Activated CD4-positive, CD25-positive, alpha-beta regulatory T cell treated with anti-CD3 and anti-CD28 coated beads, Interleukin-2, amount 50 U/mL, for 16 hours (primary cell): ENCODE measurements around the gene TMPRSS11F.
"Not testable (repeated sequence)": the region's sequence is repeated elsewhere in the genome, so short reads cannot be mapped to it uniquely, and the experiment has no call there.

Source experiments
- DNase-seq: peaks from one replicate; pipeline ENCODE4 v3.0.0-alpha.2; 2020; ENCODE audit warnings: low read depth, low spot score

TMPRSS11F gene

DNA sequence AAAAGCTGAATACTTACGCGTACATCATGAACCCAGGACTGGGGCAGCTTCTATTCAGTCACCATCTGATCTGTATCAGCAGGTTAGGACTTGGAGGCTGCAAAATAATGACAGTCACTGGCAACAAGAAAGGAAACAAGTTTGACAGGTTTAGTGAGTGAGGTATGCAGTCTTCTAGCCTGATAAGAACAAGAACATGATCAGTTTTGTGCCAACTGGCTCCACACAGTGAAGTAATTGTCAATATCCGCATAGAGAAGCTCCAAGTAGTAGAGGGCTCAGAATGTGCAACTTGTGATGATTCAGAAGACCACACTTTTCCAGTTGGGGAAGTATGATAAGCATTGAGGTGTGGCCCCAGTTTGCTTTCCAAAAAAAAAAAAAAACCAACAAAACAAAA is at the start of gene TMPRSS11F:
Gene TMPRSS11F, minus strand, starts transcription at position 77 of the 400 bp plus-strand sequence. Its CDS starts 49 bp downstream, at position 28.
- DNase-seq, result no peak

GRCh38 chr4:68176904-68177303 is 47.2 kb upstream of the TMPRSS11F start:
- DNase-seq, result no peak

DNA sequence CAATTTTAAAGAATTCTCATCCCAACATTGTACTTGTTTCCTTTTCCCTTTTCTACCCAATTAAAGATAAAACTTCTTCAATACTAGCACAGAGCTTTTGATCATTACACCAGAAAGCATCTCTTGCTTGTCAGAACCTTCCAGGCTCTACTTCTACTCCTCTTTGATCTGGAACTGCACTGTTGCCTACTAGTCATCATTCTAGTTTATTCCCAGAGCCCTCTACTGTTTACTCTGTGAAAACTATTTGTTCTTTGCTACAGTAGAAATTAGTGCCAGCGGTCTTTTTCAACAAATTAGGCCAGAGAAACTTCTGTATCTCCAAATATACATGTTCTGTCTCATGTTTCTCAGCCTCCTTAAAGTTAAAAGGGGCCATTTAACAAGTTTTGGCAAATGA is 46.8 kb upstream of the TMPRSS11F start:
- no peak for DNase-seq

DNA sequence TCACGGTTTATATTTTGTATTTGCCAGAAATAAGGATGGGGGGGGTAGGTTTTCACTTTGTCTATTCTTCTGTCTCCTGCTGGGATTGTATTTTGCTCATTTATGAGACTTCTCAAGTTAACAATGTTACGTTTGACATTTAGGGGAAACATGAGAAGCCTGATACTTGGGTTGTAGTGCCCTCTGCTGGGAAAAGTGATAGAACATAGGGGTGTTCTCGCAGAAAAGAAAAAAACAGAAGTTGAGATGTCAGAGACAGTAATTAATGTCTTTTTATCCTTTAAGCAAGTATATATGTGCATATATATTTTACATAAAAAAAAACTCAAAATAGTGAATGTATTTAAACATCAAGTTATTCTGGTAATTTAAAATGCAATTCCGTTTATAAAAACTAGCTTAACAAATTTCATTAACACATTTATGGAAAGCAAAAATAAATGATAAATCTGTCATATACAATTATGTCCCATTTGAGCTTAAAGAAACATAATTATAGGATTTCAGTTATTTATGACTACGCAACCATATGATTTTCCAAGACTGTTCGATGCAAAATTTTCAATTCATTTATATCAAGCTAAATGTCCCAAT is 46.0 kb upstream of the TMPRSS11F start:
- peak; percentile 2 for DNase-seq

DNA sequence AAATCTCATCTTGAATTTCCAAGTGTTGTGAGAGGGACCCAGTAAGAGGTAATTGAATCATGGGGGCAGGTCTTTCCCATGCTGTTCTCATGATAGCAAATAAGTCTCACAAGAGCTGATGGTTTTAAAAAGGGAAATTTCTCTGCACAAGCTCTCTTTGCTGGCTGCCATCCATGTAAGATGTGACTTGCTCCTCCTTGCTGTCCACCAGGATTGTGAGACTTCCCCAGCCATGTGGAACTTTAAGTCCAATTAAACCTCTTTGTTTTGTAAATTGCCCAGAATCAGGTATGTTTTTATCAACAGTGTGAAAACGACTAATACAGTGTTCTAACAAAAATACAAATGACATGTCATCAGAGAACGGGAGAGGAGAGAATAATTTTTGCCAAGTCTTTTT is 44.7 kb upstream of the TMPRSS11F start:
- DNase-seq, result not testable (repeated sequence)

GRCh38 chr4:68172147-68172546 is 42.5 kb upstream of the TMPRSS11F start:
- DNase-seq, result not testable (repeated sequence)

GRCh38 chr4:68167706-68168105 is 38.0 kb upstream of the TMPRSS11F start:
- no peak for DNase-seq

DNA sequence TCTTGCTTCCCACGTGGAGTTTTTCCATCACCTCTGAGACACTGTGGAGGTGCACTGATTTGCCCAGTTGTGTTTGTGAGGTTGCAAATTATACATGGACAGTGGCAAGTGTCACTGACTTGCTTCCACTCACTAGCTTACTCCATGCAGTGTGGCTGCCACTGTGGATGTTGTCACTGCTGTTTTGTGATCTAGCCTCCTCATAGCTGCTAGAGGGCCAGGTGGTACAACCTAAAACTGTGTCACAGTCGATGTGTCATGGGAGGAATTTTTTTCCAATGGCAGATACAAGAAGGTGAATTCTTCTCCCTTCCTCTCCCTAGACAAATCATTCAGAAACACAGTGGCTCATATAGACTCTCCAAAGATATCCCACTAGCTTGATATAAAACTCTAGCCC is 37.5 kb upstream of the TMPRSS11F start:
- DNase-seq, result no peak

DNA sequence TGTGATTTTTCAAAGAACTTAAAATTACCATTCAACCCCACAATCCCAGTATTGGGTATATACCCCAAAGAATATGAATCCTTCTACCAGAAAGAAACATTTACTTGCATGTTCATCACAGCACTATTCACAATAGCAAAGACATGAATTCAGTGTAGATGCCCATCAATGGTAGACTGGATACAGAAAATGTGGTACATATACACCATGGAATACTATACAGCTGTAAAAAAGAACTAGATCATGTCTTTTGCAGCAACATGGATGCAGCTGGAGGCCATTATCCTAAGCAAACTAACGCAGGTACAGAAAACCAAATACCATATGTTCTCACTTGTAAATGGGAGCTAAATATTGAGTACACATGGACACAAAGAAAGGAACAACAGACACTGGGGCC is 34.1 kb upstream of the TMPRSS11F start:
- no peak for DNase-seq

GRCh38 chr4:68162196-68162595 is 32.5 kb upstream of the TMPRSS11F start:
- DNase-seq, result no peak

- DNase-seq, result no peak
Observed at GRCh38 chr4:68152411-68152810, 22.7 kb upstream of the TMPRSS11F start.

DNA sequence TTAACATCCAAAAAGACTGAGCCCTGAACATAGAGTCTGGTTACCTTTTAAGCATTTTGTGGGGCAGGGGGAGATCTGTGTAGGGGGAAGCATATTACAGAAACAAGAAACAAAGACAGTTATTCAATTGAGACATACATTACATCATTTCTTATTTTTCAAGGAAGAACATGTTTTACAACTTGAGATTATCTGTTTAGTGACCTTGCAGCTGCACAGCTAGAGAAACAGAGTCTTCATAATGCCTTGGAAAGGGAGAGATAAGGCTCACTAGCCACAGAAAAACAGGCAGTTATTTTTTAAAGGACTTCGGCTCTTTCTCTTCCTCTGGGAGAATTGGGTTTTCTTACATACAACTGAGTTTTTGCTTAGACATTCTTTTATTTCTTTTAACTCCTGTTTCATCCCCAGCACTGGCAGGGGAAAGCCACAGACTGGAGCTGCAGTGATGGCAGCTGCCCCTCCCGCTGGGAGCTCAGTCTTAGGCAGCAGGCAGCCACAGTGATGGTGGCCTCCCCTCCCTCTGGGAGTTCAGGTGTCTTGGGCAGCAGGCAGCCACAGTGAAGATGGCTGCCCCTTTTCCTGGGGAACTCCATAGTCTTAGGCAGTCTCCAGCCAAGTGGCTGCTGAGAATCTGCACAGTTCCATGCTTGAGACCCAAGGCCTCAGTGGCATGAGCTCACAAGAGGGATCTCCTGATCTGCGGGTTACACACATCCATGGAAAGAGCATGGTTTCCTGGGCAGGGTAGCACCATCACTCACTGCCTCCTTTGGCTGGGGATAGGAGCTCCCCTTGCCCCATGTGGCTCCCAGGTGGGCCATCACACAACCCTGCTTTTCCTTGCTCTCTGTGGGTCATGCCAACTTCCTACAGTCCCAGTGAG is 19.4 kb upstream of the TMPRSS11F start:
- no peak for DNase-seq

DNA sequence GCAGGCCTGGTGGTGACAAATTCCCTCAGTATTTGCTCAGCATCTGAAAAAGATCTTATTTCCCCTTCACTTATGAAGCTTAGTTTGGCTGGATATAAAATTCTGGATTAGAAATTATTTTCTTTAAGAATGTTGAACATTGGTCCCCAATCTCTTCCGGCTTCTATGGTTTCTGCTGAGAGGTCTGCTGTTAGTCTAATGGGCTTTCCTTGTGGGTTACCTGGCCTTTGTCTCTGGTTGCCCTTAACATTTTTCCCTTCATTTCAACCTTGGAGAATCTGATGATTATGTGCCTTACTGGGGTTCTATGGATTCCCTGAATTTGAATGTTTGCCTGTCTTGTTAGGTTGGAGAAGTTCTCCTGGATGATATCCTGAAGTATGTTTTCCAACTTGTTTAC is 17.4 kb upstream of the TMPRSS11F start:
- no peak for DNase-seq

- DNase-seq, result no peak
Observed at GRCh38 chr4:68145261-68145660, 15.6 kb upstream of the TMPRSS11F start.

DNA sequence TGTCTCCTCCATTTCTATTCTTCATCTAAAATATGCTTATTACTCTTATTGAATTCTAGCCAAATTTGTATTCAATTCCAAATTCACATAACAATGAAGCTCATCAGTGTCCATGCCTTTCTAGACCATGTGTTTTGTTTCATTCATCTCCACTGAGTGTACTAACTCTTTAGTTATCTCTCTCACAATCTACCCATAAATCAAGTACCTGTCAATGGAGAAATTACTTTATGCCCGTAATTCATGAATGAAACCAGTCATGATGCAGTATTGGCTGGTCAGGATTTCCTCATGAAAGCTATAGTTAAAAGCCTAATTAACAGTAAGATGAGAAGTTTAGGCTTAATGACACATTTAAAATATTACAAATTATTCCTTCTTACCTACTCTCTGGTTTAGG is 12.2 kb upstream of the TMPRSS11F start:
- DNase-seq, result no peak

DNA sequence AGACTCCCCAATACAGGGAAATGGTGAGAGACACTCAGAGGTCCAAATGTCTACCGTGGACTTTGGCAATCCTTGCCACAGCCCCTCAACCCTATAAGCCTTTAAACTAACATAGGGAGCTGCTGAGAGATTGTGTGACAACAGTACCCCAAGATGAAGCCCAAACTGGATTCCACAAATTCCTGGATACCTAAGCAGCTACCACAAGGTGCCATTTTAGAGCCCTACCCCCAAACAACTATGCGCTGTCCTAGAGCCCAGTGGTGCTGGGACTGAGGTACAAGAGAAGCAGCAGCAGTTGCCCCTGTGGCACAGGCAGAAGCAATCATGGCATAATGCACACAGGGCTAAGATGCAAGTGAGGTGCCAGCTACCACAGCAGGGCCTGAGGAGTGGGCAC is 2.7 kb upstream of the TMPRSS11F start:
- DNase-seq, result no peak

DNA sequence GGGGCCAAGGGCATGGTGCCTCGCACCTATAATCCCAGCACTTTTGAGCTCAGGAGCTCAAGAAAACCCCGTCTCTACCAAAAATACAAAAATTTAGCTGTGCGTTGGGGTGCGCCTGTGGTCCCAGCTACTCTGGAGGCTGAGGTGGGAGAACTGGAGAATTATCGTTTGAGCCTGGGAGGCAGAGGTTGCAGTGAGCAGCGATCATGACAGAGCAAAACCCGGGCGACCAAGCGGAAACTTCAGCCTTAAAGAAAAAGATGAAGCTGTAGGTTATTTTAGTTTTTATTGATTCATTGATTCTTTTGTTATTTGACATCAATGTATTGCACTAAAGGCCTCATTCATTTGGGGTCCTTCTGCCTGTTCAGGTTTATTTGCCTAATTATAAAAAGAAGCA is 5.4 kb downstream of the TMPRSS11F start:
- DNase-seq, result no peak

- no peak for DNase-seq
Observed at GRCh38 chr4:68123525-68123924, 6.1 kb downstream of the TMPRSS11F start.

DNA sequence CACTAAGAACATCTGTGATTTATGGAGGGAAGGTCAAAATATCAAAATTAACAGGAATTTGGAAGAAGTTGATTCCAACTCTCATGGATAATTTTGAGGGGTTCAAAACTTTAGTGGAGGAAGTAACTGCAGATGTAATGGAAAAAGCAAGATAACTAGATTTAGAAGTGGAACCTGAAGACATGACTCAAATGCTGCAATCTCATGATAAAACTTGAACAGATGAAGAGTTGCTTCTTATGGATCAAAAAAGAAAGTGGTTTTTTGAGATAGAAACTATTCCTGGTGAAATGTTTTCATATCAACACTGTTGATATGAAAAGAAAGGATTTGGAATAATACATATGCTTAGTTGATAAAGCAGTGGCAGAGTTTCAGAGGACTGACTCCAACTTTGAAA is 9.7 kb downstream of the TMPRSS11F start:
- no peak for DNase-seq

- DNase-seq, result no peak
Observed at GRCh38 chr4:68110441-68110840, 19.2 kb downstream of the TMPRSS11F start.

- no peak for DNase-seq
Observed at GRCh38 chr4:68109868-68110267, 19.8 kb downstream of the TMPRSS11F start.

DNA sequence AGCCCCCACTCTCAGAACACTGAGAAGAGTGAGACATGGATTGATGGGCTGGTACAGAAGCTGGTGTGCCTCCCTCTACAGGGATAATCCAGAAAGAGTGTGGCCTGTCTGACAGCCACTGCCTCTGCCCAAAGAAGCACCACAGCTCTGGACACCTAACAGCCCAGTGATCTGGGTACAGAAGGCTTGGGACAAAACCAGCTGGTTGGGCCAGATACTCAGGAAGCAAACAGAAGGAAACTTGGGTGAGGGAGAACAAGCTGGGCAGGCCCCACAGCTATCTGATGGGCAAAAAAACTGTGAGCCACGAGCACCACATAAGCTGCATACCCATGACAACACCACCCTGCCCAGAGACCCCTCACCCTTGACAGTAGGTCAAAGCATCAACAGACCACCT is 46.9 kb downstream of the TMPRSS11F start:
- DNase-seq, result no peak

DNA sequence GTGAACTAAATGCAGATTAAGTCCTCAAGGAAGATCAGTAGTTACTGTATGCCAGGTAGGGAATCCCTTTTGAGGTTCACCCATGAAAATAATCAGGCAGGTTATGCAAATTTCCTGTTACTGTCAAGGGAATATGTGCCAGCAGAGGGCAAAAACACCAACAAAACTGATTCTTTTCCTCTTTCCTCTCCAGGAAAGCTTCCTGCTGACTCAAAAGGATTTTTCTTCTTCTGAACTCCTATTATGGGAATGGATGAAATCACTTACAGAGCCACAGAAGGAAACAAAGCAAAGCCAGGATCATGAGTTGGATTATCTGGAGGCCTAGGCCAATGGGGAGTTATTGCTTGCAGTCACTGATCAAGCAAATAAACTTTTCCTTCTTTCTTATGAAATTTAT is 49.7 kb downstream of the TMPRSS11F start:
- no peak for DNase-seq
